GDM1 (cell line): ENCODE results near the gene SORBS1.

ENCODE experiments used
- DNase-seq: peaks from one replicate; lab custom pipeline; 2025; lab: John Stamatoyannopoulos, UW

The SORBS1 gene

GRCh38 chr10:95513941-95514392 lies 47.2 kb downstream of the SORBS1 start:
- no peak for DNase-seq

- DNase-seq: no peak
Observed at GRCh38 chr10:95513008-95513589, 48.1 kb downstream of the SORBS1 start.

GRCh38 chr10:95511314-95511713 lies 49.9 kb downstream of the SORBS1 start:
- no peak for DNase-seq

- no peak for DNase-seq
Observed at GRCh38 chr10:95509251-95509650, 51.9 kb downstream of the SORBS1 start.

GRCh38 chr10:95508730-95509129 lies 52.4 kb downstream of the SORBS1 start:
- DNase-seq: no peak

GRCh38 chr10:95506056-95506737 lies 55.0 kb downstream of the SORBS1 start:
- no peak for DNase-seq

- DNase-seq: no peak
Observed at GRCh38 chr10:95505641-95506040, 55.5 kb downstream of the SORBS1 start.

GRCh38 chr10:95505084-95505610 lies 56.0 kb downstream of the SORBS1 start:
- DNase-seq: no peak

- DNase-seq: no peak
Observed at GRCh38 chr10:95504246-95504691, 56.9 kb downstream of the SORBS1 start.

GRCh38 chr10:95503526-95503925 lies 57.6 kb downstream of the SORBS1 start:
- DNase-seq: no peak

- DNase-seq: no peak
Observed at GRCh38 chr10:95503001-95503400, 58.2 kb downstream of the SORBS1 start.

GRCh38 chr10:95502377-95502776 lies 58.8 kb downstream of the SORBS1 start:
- no peak for DNase-seq

- no peak for DNase-seq
Observed at GRCh38 chr10:95501203-95502094, 59.7 kb downstream of the SORBS1 start.

- no peak for DNase-seq
Observed at GRCh38 chr10:95500649-95501048, 60.5 kb downstream of the SORBS1 start.

GRCh38 chr10:95500097-95500496 lies 61.1 kb downstream of the SORBS1 start:
- DNase-seq: no peak

GRCh38 chr10:95499482-95499989 lies 61.6 kb downstream of the SORBS1 start:
- no peak for DNase-seq

- no peak for DNase-seq
Observed at GRCh38 chr10:95496951-95497350, 64.2 kb downstream of the SORBS1 start.

- no peak for DNase-seq
Observed at GRCh38 chr10:95496246-95496911, 64.8 kb downstream of the SORBS1 start.

GRCh38 chr10:95493862-95494261 lies 67.3 kb downstream of the SORBS1 start:
- DNase-seq: no peak

- DNase-seq: no peak
Observed at GRCh38 chr10:95487994-95488393, 73.2 kb downstream of the SORBS1 start.

- DNase-seq: no peak
Observed at GRCh38 chr10:95485056-95485844, 75.9 kb downstream of the SORBS1 start.
